ENCODE data around the gene BLTP3A.
A peak's percentile ranks its signal among the peaks of the same experiment; 100 is the strongest.
"Not testable (repeated sequence)": the region's sequence is repeated elsewhere in the genome, so short reads cannot be mapped to it uniquely, and the experiment has no call there.

BLTP3A gene

GRCh38 chr6:34808473-34808872, 16.6 kb downstream of the BLTP3A start:
- H3K36me3 Mint-ChIP-seq (ENCODE audit: low read depth); H3K9me3 Mint-ChIP-seq; DNase-seq; H3K4me3 Mint-ChIP-seq; H3K27me3 Mint-ChIP-seq; H3K27ac Mint-ChIP-seq: not testable (repeated sequence)
- peaks cover 25% of the 10 kb centered on the region for H3K4me1 Mint-ChIP-seq (ENCODE audit: low read depth)

DNA sequence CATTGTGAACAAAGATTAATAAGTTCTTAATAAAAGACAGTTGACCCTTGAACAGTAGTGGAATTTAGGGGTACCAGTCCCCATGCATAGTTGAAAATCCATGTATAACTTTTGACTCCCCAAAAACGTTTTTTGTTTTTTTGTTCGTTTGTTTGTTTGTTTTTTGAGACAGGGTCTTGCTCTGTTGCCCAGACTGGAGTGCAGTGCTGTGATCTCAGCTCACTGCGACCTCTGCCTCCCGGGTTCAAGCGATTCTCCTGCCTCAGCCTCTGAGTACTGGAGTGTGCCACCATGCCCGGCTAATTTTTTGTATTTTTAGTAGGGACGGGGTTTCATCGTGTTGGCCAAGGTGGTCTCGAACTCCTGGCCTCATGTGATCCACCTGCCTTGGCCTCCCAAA, 17.5 kb downstream of the BLTP3A start:
- not testable (repeated sequence) for H3K27me3 Mint-ChIP-seq; H3K36me3 Mint-ChIP-seq (ENCODE audit: low read depth); DNase-seq; H3K9me3 Mint-ChIP-seq; H3K27ac Mint-ChIP-seq; H3K4me3 Mint-ChIP-seq
- H3K4me1 Mint-ChIP-seq (ENCODE audit: low read depth): peaks cover 23% of the 10 kb centered on the region

GRCh38 chr6:34810017-34810882, 18.4 kb downstream of the BLTP3A start:
- no peaks in the 10 kb centered on the region for H3K27me3 Mint-ChIP-seq
- peaks cover 2% of the 10 kb centered on the region for H3K36me3 Mint-ChIP-seq (ENCODE audit: low read depth)
- peaks cover 23% of the 10 kb centered on the region for H3K4me1 Mint-ChIP-seq (ENCODE audit: low read depth)
- H3K9me3 Mint-ChIP-seq: no peaks in the 10 kb centered on the region
- H3K27ac Mint-ChIP-seq: no peak overlapping the region
- no peak for DNase-seq
- H3K4me3 Mint-ChIP-seq: no peak overlapping the region

DNA sequence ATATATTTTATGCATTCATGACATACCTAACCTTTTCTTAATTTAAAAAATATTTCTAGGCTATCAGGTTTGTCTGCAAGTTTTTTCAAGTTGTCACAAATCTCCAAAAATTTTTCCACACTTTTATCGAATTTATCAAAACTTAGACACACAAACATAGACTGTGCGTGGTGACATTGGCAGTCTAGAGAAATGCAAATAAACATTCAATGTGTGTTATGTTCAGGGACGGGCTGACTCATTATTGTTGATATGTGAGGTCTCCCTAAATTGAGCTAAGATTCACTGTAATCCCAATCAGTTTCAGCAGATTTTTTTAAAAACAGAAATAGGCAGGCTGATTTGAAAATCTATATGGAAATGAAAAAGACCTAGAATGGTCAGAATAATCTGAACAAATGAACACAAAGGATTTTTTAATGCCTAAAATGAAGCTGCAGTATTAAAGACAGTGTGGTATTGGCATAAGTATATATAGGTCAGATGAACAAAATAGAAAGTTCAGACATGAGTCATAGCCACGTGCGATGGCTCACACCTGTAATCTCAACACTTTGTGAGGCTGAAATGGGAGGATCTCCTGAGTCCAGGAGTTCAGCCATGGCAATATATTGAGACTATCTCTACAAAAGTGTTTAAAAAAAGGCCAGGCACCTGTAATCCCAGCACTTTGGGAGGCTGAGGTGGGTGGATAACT, 19.2 kb downstream of the BLTP3A start:
- Mint-ChIP-seq H3K4me3 (no peak overlapping the region), H3K9me3 (no peaks in the 10 kb centered on the region), H3K4me1 (ENCODE audit: low read depth) (peaks cover 23% of the 10 kb centered on the region), H3K36me3 (ENCODE audit: low read depth) (peaks cover 2% of the 10 kb centered on the region), H3K27ac (no peak overlapping the region), H3K27me3 (no peaks in the 10 kb centered on the region)
- DNase-seq: peak; percentile 32

DNA sequence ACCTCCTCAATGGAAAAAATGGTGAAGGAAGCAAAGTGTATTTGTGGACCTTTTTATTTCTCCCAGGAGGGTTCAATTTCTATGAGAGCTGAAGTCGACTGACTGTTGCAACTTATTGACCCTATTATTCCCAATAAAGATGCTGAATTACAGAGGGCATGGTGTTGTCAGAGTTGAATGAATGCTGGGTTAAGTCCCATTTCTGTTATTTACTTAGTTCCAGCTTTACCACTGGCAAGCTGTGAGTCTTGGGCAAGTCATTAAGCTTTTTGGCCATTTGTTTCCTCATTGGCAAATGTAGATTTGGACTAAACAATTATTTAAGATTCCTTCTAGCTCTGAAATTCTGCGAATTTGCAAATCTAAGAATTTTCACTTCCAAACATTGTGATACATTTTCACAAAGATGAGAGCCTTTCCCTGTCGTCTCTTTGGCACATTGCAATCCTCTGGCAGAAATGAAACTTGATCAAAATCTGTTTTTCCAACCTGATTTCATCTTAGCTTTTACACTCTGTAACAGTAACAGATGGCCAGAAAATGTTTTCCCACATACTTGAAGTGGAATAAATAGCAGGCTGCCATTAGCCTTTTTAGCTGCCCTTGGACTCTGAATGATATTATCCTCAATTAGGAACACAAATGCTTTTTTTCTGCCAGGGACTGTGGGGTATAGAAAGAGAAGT, 21.3 kb downstream of the BLTP3A start:
- Mint-ChIP-seq H3K4me1 (ENCODE audit: low read depth) (peaks cover 23% of the 10 kb centered on the region), H3K27me3 (no peaks in the 10 kb centered on the region), H3K4me3 (no peak overlapping the region), H3K9me3 (no peaks in the 10 kb centered on the region), H3K36me3 (ENCODE audit: low read depth) (peaks cover 2% of the 10 kb centered on the region), H3K27ac (no peak overlapping the region)
- no peak for DNase-seq

DNA sequence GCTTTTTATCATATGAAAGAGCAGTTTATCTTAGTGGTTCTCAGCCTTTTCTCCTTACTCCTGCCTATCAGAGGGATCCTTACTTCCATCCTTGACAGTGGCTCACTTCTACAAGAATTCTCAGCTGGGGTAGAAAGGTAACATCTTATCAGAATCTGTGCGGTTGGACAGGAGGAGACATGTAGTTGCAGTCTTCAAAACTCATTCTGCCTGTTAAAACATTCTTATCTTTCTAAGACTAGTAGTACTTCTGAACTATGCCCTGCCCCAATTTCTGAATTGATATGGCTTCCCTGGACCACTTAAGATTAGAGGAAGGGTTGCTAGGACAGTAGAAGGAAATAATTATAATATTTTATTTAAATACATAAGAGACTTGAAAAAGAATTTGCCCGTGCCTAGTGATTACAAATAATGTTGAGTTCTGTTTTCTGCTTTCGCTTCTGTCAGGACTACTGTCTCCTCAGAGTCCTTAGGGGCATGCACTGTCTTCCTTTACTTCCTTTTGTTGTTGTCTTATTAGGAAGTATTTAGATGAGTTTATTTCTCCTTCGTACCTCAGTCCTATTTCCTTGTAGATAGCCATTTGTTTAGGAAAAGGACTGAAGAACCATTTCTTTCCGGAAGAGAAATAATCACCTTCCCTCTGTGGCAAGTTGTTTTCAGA, 24.9 kb downstream of the BLTP3A start:
- H3K27ac Mint-ChIP-seq: no peak overlapping the region
- no peak overlapping the region for H3K4me3 Mint-ChIP-seq
- peaks cover 12% of the 10 kb centered on the region for H3K4me1 Mint-ChIP-seq (ENCODE audit: low read depth)
- no peak for DNase-seq
- H3K27me3 Mint-ChIP-seq: no peaks in the 10 kb centered on the region
- H3K36me3 Mint-ChIP-seq (ENCODE audit: low read depth): peaks cover 8% of the 10 kb centered on the region
- H3K9me3 Mint-ChIP-seq: no peaks in the 10 kb centered on the region

GRCh38 chr6:34817446-34817845, 25.6 kb downstream of the BLTP3A start:
- no peak for DNase-seq
- H3K4me1 Mint-ChIP-seq (ENCODE audit: low read depth): peaks cover 12% of the 10 kb centered on the region
- no peaks in the 10 kb centered on the region for H3K27me3 Mint-ChIP-seq
- H3K4me3 Mint-ChIP-seq: no peak overlapping the region
- no peaks in the 10 kb centered on the region for H3K9me3 Mint-ChIP-seq
- H3K27ac Mint-ChIP-seq: no peak overlapping the region
- peaks cover 15% of the 10 kb centered on the region for H3K36me3 Mint-ChIP-seq (ENCODE audit: low read depth)

DNA sequence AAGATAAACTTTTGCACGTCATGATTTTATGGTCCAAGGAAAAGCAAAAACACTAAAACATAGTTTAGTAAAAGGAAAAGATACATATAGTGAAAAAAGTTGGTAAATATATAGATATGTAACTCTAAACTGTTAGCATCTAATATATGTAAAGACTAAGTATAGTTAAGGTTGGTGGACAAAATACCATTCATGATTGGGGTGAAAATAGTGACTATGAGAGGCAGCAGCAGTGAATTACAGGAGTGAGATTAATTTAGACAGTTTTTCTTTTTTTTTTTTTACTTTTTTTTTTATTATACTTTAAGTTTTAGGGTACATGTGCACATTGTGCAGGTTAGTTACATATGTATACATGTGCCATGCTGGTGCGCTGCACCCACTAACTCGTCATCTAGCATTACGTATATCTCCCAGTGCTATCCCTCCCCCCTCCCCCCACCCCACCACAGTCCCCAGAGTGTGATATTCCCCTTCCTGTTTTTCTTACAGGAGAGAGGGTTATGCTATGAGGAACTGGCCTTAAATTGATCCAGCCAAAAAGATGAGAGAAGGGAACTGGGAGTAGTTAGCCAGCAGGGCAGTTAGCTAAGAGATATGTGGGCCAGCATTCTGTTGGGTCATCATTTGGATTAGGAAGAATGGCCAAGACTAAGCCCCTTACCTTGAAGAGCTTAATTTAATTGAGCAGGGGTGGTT, 27.1 kb downstream of the BLTP3A start:
- H3K27me3 Mint-ChIP-seq; DNase-seq; H3K4me3 Mint-ChIP-seq; H3K9me3 Mint-ChIP-seq; H3K4me1 Mint-ChIP-seq (ENCODE audit: low read depth): not testable (repeated sequence)
- Mint-ChIP-seq H3K36me3 (ENCODE audit: low read depth) (peaks cover 28% of the 10 kb centered on the region), H3K27ac (peak overlapping the region; percentile 5)

- no peak for DNase-seq
- Mint-ChIP-seq H3K27ac (peak overlapping the region; percentile 5), H3K4me1 (ENCODE audit: low read depth) (peaks cover 6% of the 10 kb centered on the region)
These were observed 27.9 kb downstream of the BLTP3A start for GRCh38 chr6:34819571-34820480.

DNA sequence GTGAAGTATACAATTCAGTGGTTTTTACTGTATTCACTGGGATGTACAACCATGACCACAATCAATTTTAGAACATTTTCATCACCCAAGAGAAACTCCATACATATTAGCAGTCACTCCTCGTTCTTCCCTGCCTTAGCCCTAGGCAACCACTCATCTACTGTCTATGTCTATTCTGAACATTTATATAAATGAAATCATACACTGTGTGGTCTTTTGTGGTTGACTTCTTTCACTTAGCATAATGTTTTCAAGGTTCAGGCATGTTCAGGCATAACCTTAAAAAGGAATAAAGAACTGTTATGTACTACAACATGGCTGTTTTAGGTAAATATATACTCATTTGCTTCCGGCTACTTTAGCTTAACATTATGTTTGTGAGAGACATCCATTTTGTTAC, 37.3 kb downstream of the BLTP3A start:
- H3K4me3 Mint-ChIP-seq: no peak overlapping the region
- no peak overlapping the region for H3K27ac Mint-ChIP-seq
- no peaks in the 10 kb centered on the region for H3K27me3 Mint-ChIP-seq
- no peaks in the 10 kb centered on the region for H3K9me3 Mint-ChIP-seq
- no peak for DNase-seq
- H3K4me1 Mint-ChIP-seq (ENCODE audit: low read depth): no peaks in the 10 kb centered on the region
- peaks cover 64% of the 10 kb centered on the region for H3K36me3 Mint-ChIP-seq (ENCODE audit: low read depth)

More at GRCh38 chr6:34819571-34820480, 27.9 kb downstream of the BLTP3A start:
- Mint-ChIP-seq H3K27me3 (no peaks in the 10 kb centered on the region), H3K36me3 (ENCODE audit: low read depth) (peaks cover 31% of the 10 kb centered on the region), H3K4me3 (no peak overlapping the region), H3K9me3 (no peaks in the 10 kb centered on the region)

- H3K4me3 Mint-ChIP-seq: no peak overlapping the region
- H3K36me3 Mint-ChIP-seq (ENCODE audit: low read depth): peaks cover 70% of the 10 kb centered on the region
These were observed 41.1 kb downstream of the BLTP3A start for GRCh38 chr6:34832942-34833341.

DNA sequence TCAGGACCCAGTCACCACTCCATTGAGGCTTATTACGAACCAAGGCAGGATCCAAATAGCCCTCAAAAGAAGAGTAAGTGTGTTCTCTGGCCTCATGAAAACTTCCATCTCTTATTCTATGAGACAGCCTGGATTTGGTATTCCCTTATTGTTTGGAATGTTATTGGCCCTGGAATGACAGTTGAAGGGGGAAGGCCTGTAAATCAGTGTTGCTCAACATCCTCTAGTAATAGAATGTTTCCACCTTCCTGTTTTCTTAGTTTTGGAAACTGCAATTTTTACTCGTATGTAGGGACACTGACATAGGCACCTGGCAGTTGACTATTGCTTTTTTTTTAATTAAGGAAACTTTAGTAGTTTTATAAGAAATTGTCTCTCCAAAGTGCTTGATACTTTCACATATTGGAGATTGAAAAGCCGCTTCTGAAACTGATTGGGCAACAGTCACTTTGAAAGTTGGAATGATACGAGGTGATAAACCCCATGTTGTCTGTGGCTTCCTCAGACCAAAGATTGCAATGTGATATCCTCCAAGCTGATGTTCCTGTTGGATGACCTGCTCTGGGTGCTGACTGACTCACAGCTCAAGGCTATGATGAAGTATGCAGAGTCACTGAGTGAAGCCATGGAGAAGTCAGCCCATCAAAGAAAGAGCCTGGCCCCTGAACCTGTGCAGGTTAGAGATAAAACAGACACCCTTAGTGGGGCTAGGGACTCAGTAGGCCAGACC, 43.1 kb downstream of the BLTP3A start:
- no peaks in the 10 kb centered on the region for H3K27me3 Mint-ChIP-seq
- no peak overlapping the region for H3K27ac Mint-ChIP-seq
- no peaks in the 10 kb centered on the region for H3K9me3 Mint-ChIP-seq
- peaks cover 2% of the 10 kb centered on the region for H3K4me1 Mint-ChIP-seq (ENCODE audit: low read depth)
- H3K36me3 Mint-ChIP-seq (ENCODE audit: low read depth): peaks cover 74% of the 10 kb centered on the region
- no peak for DNase-seq
- no peak overlapping the region for H3K4me3 Mint-ChIP-seq

More at GRCh38 chr6:34832942-34833341, 41.1 kb downstream of the BLTP3A start:
- no peak for DNase-seq
- Mint-ChIP-seq H3K9me3 (no peaks in the 10 kb centered on the region), H3K4me1 (ENCODE audit: low read depth) (no peaks in the 10 kb centered on the region), H3K27me3 (no peaks in the 10 kb centered on the region), H3K27ac (no peak overlapping the region)

DNA sequence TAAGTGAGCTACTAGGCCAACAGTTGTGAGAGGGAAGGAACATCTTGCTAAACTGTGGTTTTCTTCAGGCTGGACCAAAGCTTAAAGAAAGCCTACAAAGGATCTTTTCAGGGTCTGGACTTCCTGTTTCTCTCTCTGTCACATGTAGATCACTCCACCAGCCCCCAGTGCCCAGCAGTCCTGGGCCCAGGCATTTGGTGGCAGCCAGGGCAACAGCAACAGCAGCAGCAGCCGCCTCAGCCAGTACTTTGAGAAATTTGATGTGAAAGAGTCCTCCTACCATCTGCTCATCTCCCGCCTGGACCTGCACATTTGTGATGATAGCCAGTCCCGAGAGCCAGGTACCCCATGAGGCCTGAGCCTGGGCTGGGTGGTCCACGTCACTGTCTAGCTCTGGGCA, 44.1 kb downstream of the BLTP3A start:
- H3K36me3 Mint-ChIP-seq (ENCODE audit: low read depth): peaks cover 70% of the 10 kb centered on the region
- no peak overlapping the region for H3K4me3 Mint-ChIP-seq
- peak overlapping the region; percentile 50 for H3K27ac Mint-ChIP-seq
- DNase-seq: no peak
- H3K27me3 Mint-ChIP-seq: no peaks in the 10 kb centered on the region
- H3K9me3 Mint-ChIP-seq: no peaks in the 10 kb centered on the region
- peaks cover 2% of the 10 kb centered on the region for H3K4me1 Mint-ChIP-seq (ENCODE audit: low read depth)
